CD8-positive, alpha-beta memory T cell (primary cell): ENCODE data around the gene DNHD1. TPM values are rescaled to one million over a fixed set of nuclear protein-coding genes. Genes with fewer than 3 reads are reported as not detected.

Source experiments
- CTCF ChIA-PET: fragments of 350-600 bp; sonication (Branson Sonifier 250); formaldehyde crosslinking; loops from one replicate; lab custom pipeline; 2021; ENCODE audit warnings: antibody characterized with exemption; lab: Charles Lee
- POLR2A ChIA-PET: fragments of 350-600 bp; sonication (Branson Sonifier 250); formaldehyde crosslinking; loops from one replicate; lab custom pipeline; 2021; ENCODE audit warnings: antibody characterized with exemption; lab: Charles Lee
- DNase-seq, 5 donors: peaks; one replicate each; pipeline versions ENCODE4 v3.0.0 to v3.0.0-alpha.2; 2020 to 2022; ENCODE audit warnings: mixed read lengths in 1 of 5
- H3K27ac ChIP-seq: one replicate; pipeline ENCODE4 v1.7.0; 2013; ENCODE audit warnings: low read depth, mild to moderate bottlenecking, low read length, moderate library complexity
- H3K27me3 ChIP-seq: 2 replicates; pipeline ENCODE4 v1.7.0; 2013; ENCODE audit warnings: low read length, mild to moderate bottlenecking; ENCODE audit not compliant: insufficient read depth, poor library complexity, severe bottlenecking
- H3K36me3 ChIP-seq: 2 replicates; pipeline ENCODE4 v1.7.0; 2013; ENCODE audit warnings: mild to moderate bottlenecking, low read length, moderate library complexity; ENCODE audit not compliant: insufficient read depth
- H3K4me1 ChIP-seq: 2 replicates; pipeline ENCODE4 v1.7.0; 2013; ENCODE audit warnings: mild to moderate bottlenecking, low read length, moderate library complexity; ENCODE audit not compliant: insufficient read depth
- H3K4me3 ChIP-seq: 2 replicates; pipeline ENCODE4 v1.7.0; 2013; ENCODE audit warnings: mild to moderate bottlenecking, low read length
- H3K9me3 ChIP-seq: 2 replicates; pipeline ENCODE4 v1.7.0; 2013; ENCODE audit warnings: mild to moderate bottlenecking, low read length
- H3K27ac Mint-ChIP-seq, 8 donors: one replicate each; pipeline ENCODE4 v1.8.0; 2020 to 2021; ENCODE audit warnings: mixed read lengths in 8 of 8, mild to moderate bottlenecking in 6 of 8, inconsistent platforms in 3 of 8, moderate library complexity in 3 of 8
- H3K27me3 Mint-ChIP-seq, 2 donors: one replicate each; pipeline ENCODE4 v1.8.0; 2020 to 2021; ENCODE audit warnings: mixed read lengths in 2 of 2, mild to moderate bottlenecking in 1 of 2, moderate library complexity in 1 of 2
- H3K36me3 Mint-ChIP-seq, 3 donors: one replicate each; pipeline ENCODE4 v1.8.0; 2020 to 2021; ENCODE audit warnings: mixed read lengths in 3 of 3, inconsistent platforms in 1 of 3, mild to moderate bottlenecking in 1 of 3
- H3K4me1 Mint-ChIP-seq, 3 donors: one replicate each; pipeline ENCODE4 v1.8.0; 2020 to 2021; ENCODE audit warnings: mixed read lengths in 3 of 3, inconsistent platforms in 1 of 3, mild to moderate bottlenecking in 1 of 3
- H3K4me3 Mint-ChIP-seq, 7 donors: one replicate each; pipeline ENCODE4 v1.8.0; 2020 to 2021; ENCODE audit warnings: mixed read lengths in 7 of 7, mild to moderate bottlenecking in 6 of 7, moderate library complexity in 4 of 7, inconsistent platforms in 2 of 7
- H3K9me3 Mint-ChIP-seq, 5 donors: one replicate each; pipeline ENCODE4 v1.8.0; 2020 to 2022; ENCODE audit warnings: mixed read lengths in 5 of 5, mild to moderate bottlenecking in 3 of 5, moderate library complexity in 2 of 5, inconsistent platforms in 1 of 5
- polyA plus RNA-seq: library from polyadenylated mRNA; unstranded; fragments of 300-500 nt; fragmentation: Illumina TruSeq; gene quantifications from one replicate; pipeline ENCODE4 v1.2.3, GENCODE V29; 2021
- total RNA-seq, 2 experiments: library from RNA; stranded (reverse); gene quantifications; one replicate each; pipeline ENCODE4 v1.2.3, GENCODE V29; 2021

The DNHD1 gene
- total and polyA plus RNA-seq, 3 experiments from 2014 or later, result 1.9 to 9.2 (median 8.0) TPM

- DNase-seq, result no peak
- Mint-ChIP-seq H3K27ac (no peak overlapping the region), H3K27me3 (peaks cover 0 to 4% of the 10 kb centered on the region in 2 donors), H3K4me3 (no peak overlapping the region), H3K4me1 (no peaks in the 10 kb centered on the region), H3K36me3 (peaks cover 3 to 50% (median 11%) of the 10 kb centered on the region in 3 donors), H3K9me3 (no peaks in the 10 kb centered on the region)
- no peak overlapping the region for H3K4me3 ChIP-seq
- H3K27ac ChIP-seq, result no peak overlapping the region
- H3K4me1 ChIP-seq, result no peaks in the 10 kb centered on the region
- no peaks in the 10 kb centered on the region for H3K9me3 ChIP-seq
- ChIA-PET POLR2A (no interaction called here), CTCF (interaction anchor here (1.2 kb wide), 1 partner anchor 124 kb away, joined by 3 read pairs; the partner anchor contains the start of gene MRPL17)
- H3K36me3 ChIP-seq, result no peaks in the 10 kb centered on the region
- no peaks in the 10 kb centered on the region for H3K27me3 ChIP-seq
These were observed 62.3 kb downstream of the DNHD1 start for GRCh38 chr11:6559369-6559768.

DNA sequence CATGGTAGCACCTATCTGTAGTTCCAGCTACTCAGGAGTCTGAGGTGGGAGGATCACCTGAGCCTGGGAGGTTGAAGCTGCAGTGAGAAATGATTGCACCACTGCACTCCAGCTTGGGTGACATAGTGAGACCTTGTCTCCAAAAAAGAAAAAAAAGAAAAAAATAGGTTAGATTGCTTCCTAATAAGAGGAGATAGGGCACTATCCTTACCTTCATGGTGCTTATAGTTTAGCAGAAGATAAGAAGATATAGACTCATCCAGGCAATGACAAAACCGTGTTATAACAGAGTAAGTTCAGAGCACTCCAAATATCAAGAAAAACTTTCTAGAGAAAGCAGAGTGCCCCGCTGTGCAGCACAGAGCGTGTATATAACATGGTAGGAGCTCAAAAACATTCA is 64.2 kb downstream of the DNHD1 start:
- Histone ChIP-seq H3K9me3 (no peaks in the 10 kb centered on the region), H3K36me3 (no peaks in the 10 kb centered on the region), H3K4me3 (no peak overlapping the region), H3K27me3 (no peaks in the 10 kb centered on the region), H3K4me1 (no peaks in the 10 kb centered on the region), H3K27ac (no peak overlapping the region)
- CTCF ChIA-PET, result no interaction called here
- no peak for DNase-seq
- Mint-ChIP-seq H3K27ac (no peak overlapping the region), H3K27me3 (peaks cover 0 to 4% of the 10 kb centered on the region in 2 donors), H3K36me3 (peaks cover 3 to 59% (median 13%) of the 10 kb centered on the region in 3 donors), H3K9me3 (no peaks in the 10 kb centered on the region), H3K4me3 (no peak overlapping the region), H3K4me1 (no peaks in the 10 kb centered on the region)
- POLR2A ChIA-PET, result no interaction called here

GRCh38 chr11:6563121-6563619 is 66.1 kb downstream of the DNHD1 start:
- Mint-ChIP-seq H3K9me3 (no peaks in the 10 kb centered on the region), H3K27ac (no peak overlapping the region), H3K4me1 (no peaks in the 10 kb centered on the region), H3K36me3 (peaks cover 0 to 53% (median 10%) of the 10 kb centered on the region in 3 donors), H3K4me3 (no peak overlapping the region), H3K27me3 (peaks cover 0 to 4% of the 10 kb centered on the region in 2 donors)
- Histone ChIP-seq H3K36me3 (no peaks in the 10 kb centered on the region), H3K27me3 (no peaks in the 10 kb centered on the region), H3K9me3 (no peaks in the 10 kb centered on the region), H3K4me3 (no peak overlapping the region), H3K4me1 (no peaks in the 10 kb centered on the region), H3K27ac (no peak overlapping the region)
- DNase-seq, result no peak
- ChIA-PET POLR2A (no interaction called here), CTCF (interaction anchor here (1.2 kb wide), 1 partner anchor 20 kb away, joined by 3 read pairs; no protein-coding TSS in a partner anchor)

DNA sequence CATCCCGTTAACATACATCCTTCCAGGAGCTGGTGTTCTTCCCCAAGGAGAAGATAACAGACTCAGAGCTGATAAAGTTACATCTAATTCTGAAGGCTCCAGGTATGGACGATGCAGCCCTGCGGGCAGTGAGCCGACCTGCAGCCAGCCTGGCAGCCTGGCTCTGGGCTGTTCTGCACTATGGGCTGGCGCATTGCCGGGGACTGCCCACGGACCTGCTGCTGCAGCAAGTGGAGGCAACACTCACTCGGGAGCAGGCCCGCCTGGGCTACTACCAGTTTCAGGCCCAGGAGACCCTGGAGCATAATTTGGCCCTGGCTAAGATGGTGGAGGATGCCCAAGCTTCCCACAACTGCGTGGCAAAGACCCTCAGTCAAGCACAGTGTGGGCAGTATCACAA is 66.6 kb downstream of the DNHD1 start:
- Mint-ChIP-seq H3K9me3 (no peaks in the 10 kb centered on the region), H3K4me3 (no peak overlapping the region), H3K36me3 (peaks cover 0 to 52% (median 10%) of the 10 kb centered on the region in 3 donors), H3K4me1 (no peaks in the 10 kb centered on the region), H3K27ac (no peak overlapping the region), H3K27me3 (peaks cover 0 to 4% of the 10 kb centered on the region in 2 donors)
- H3K27me3 ChIP-seq, result no peaks in the 10 kb centered on the region
- no peak for DNase-seq
- no peaks in the 10 kb centered on the region for H3K36me3 ChIP-seq
- ChIA-PET POLR2A (no interaction called here), CTCF (interaction anchor here (1.2 kb wide), 1 partner anchor 21 kb away, joined by 3 read pairs; no protein-coding TSS in a partner anchor)
- H3K4me3 ChIP-seq, result no peak overlapping the region
- H3K9me3 ChIP-seq, result no peaks in the 10 kb centered on the region
- no peak overlapping the region for H3K27ac ChIP-seq
- H3K4me1 ChIP-seq, result no peaks in the 10 kb centered on the region

DNA sequence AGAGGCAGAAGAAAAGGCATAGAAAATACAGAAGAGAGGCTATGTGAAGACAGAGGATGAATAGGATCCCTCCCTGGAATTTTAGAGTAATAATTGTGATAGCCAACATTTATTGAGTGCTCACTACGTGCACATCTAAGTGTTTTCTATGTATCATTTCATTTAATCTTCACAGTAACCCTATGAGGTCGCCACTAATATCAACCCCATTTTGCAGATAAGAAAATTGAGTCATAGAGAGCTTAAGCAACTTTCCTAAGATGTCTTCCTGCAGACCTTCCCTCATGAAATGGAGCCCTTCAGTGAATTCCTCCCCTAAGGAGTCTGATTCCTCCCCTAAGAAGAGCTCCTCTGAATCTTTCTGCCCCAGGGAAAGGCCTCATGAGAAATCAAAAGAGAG is 68.2 kb downstream of the DNHD1 start:
- no peaks in the 10 kb centered on the region for H3K36me3 ChIP-seq
- no peaks in the 10 kb centered on the region for H3K4me1 ChIP-seq
- Mint-ChIP-seq H3K36me3 (peaks cover 0 to 41% (median 7%) of the 10 kb centered on the region in 3 donors), H3K4me1 (no peaks in the 10 kb centered on the region), H3K9me3 (no peaks in the 10 kb centered on the region), H3K4me3 (no peak overlapping the region), H3K27me3 (peaks cover 0 to 4% of the 10 kb centered on the region in 2 donors), H3K27ac (peak overlapping the region in 2 of 8 donors; percentile 5 to 43)
- H3K4me3 ChIP-seq, result no peak overlapping the region
- no peak for DNase-seq
- CTCF ChIA-PET, result interaction anchor here (1.2 kb wide), 1 partner anchor 34 kb away, joined by 3 read pairs; no protein-coding TSS in a partner anchor
- H3K27me3 ChIP-seq, result no peaks in the 10 kb centered on the region
- POLR2A ChIA-PET, result no interaction called here
- no peaks in the 10 kb centered on the region for H3K9me3 ChIP-seq
- no peak overlapping the region for H3K27ac ChIP-seq

DNA sequence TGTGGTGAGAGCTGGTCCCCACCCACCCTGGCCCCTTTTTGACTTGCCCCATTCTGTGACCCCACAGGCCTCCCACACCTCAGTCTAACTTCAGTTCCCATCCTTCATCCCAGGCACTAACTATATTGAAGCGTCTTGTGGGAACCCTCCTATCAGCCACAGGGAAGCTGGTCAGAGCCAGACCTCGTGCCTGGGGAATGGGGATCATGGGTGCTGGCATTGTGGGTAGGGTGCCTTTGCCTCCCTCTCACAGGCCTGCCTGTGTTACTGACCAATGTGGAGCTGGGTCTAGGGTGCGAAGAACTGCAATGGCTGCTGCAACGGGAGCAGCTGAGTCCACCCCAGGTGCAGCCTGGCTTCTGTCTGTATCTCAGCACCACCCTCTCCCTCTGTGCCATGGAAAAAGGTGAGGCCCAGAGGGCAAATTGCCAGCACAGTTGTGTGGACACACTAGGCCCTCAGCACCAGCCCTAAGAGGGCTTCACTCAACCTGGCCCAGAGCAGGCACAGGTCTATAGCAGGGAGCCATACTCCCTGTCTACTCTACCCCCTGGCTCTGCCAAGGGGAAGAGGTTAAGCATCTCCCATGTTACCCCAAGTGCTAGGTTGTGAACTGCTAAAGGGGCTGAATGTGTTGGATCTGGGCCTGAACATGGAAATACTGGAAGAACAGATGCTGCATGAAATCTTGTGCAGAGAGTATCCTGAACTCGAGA is 69.1 kb downstream of the DNHD1 start:
- CTCF ChIA-PET, result interaction anchor here (1.2 kb wide), 1 partner anchor 33 kb away, joined by 3 read pairs; no protein-coding TSS in a partner anchor
- Mint-ChIP-seq H3K27ac (peak overlapping the region in 1 of 8 donors; percentile 31), H3K27me3 (peaks cover 0 to 4% of the 10 kb centered on the region in 2 donors), H3K4me3 (no peak overlapping the region), H3K9me3 (no peaks in the 10 kb centered on the region), H3K36me3 (peaks cover 0 to 37% (median 7%) of the 10 kb centered on the region in 3 donors), H3K4me1 (no peaks in the 10 kb centered on the region)
- H3K4me3 ChIP-seq, result no peak overlapping the region
- H3K27ac ChIP-seq, result no peak overlapping the region
- DNase-seq, result no peak
- H3K27me3 ChIP-seq, result no peaks in the 10 kb centered on the region
- POLR2A ChIA-PET, result no interaction called here
- no peaks in the 10 kb centered on the region for H3K4me1 ChIP-seq
- H3K9me3 ChIP-seq, result no peaks in the 10 kb centered on the region
- no peaks in the 10 kb centered on the region for H3K36me3 ChIP-seq

GRCh38 chr11:6566704-6567370 is 69.8 kb downstream of the DNHD1 start:
- ChIA-PET POLR2A (no interaction called here), CTCF (interaction anchor here (1.2 kb wide), 1 partner anchor 32 kb away, joined by 3 read pairs; no protein-coding TSS in a partner anchor)
- Histone ChIP-seq H3K27me3 (no peaks in the 10 kb centered on the region), H3K36me3 (no peaks in the 10 kb centered on the region), H3K9me3 (no peaks in the 10 kb centered on the region), H3K27ac (no peak overlapping the region), H3K4me3 (no peak overlapping the region), H3K4me1 (no peaks in the 10 kb centered on the region)
- Mint-ChIP-seq H3K27ac (no peak overlapping the region), H3K4me1 (no peaks in the 10 kb centered on the region), H3K9me3 (no peaks in the 10 kb centered on the region), H3K36me3 (peaks cover 0 to 34% (median 5%) of the 10 kb centered on the region in 3 donors), H3K27me3 (peaks cover 0 to 4% of the 10 kb centered on the region in 2 donors), H3K4me3 (no peak overlapping the region)
- DNase-seq, result no peak

GRCh38 chr11:6567371-6567745 is 70.3 kb downstream of the DNHD1 start:
- H3K27ac Mint-ChIP-seq, result no peak overlapping the region
- POLR2A ChIA-PET, result no interaction called here
- peaks cover 0 to 3% (median 0%) of the 10 kb centered on the region in 3 donors for H3K4me1 Mint-ChIP-seq
- peaks cover 0 to 34% (median 4%) of the 10 kb centered on the region in 3 donors for H3K36me3 Mint-ChIP-seq
- peaks cover 0 to 4% of the 10 kb centered on the region in 2 donors for H3K27me3 Mint-ChIP-seq
- H3K9me3 Mint-ChIP-seq, result no peaks in the 10 kb centered on the region
- Histone ChIP-seq H3K36me3 (no peaks in the 10 kb centered on the region), H3K27me3 (no peaks in the 10 kb centered on the region), H3K4me1 (no peaks in the 10 kb centered on the region), H3K9me3 (no peaks in the 10 kb centered on the region), H3K4me3 (no peak overlapping the region), H3K27ac (no peak overlapping the region)
- H3K4me3 Mint-ChIP-seq, result no peak overlapping the region
- CTCF ChIA-PET, result no interaction called here
- DNase-seq, result no peak
